ENCODE results near the gene ADGRV1.
"Not testable (repeated sequence)": the region's sequence is repeated elsewhere in the genome, so short reads cannot be mapped to it uniquely, and the experiment has no call there.

Gene ADGRV1

GRCh38 chr5:90657788-90658187 is 99.2 kb downstream of the ADGRV1 start:
- no peak for DNase-seq

- DNase-seq, result no peak
Observed at GRCh38 chr5:90658620-90659019, 100.0 kb downstream of the ADGRV1 start.

- not testable (repeated sequence) for DNase-seq
Observed at GRCh38 chr5:90668079-90668565, 109.5 kb downstream of the ADGRV1 start.

- DNase-seq, result no peak
Observed at GRCh38 chr5:90675222-90675621, 116.6 kb downstream of the ADGRV1 start.

GRCh38 chr5:90680921-90681563 is 122.4 kb downstream of the ADGRV1 start:
- no peak for DNase-seq

GRCh38 chr5:90682278-90682677 is 123.7 kb downstream of the ADGRV1 start:
- no peak for DNase-seq

GRCh38 chr5:90685425-90686022 is 126.9 kb downstream of the ADGRV1 start:
- DNase-seq, result no peak

GRCh38 chr5:90686363-90686762 is 127.8 kb downstream of the ADGRV1 start:
- not testable (repeated sequence) for DNase-seq

GRCh38 chr5:90687458-90687857 is 128.9 kb downstream of the ADGRV1 start:
- DNase-seq, result not testable (repeated sequence)

GRCh38 chr5:90689064-90689463 is 130.5 kb downstream of the ADGRV1 start:
- DNase-seq, result no peak

GRCh38 chr5:90690307-90690706 is 131.7 kb downstream of the ADGRV1 start:
- DNase-seq, result no peak

- DNase-seq, result no peak
Observed at GRCh38 chr5:90691533-90691932, 132.9 kb downstream of the ADGRV1 start.

GRCh38 chr5:90696153-90696552 is 137.6 kb downstream of the ADGRV1 start:
- no peak for DNase-seq

- no peak for DNase-seq
Observed at GRCh38 chr5:90700299-90700698, 141.7 kb downstream of the ADGRV1 start.

- DNase-seq, result no peak
Observed at GRCh38 chr5:90703932-90704331, 145.3 kb downstream of the ADGRV1 start.

- DNase-seq, result no peak
Observed at GRCh38 chr5:90707698-90708097, 149.1 kb downstream of the ADGRV1 start.

GRCh38 chr5:90709323-90710155 is 150.9 kb downstream of the ADGRV1 start:
- DNase-seq, result no peak

GRCh38 chr5:90718387-90718786 is 159.8 kb downstream of the ADGRV1 start:
- no peak for DNase-seq

- no peak for DNase-seq
Observed at GRCh38 chr5:90739567-90739966, 181.0 kb downstream of the ADGRV1 start.

GRCh38 chr5:90740244-90740799 is 181.7 kb downstream of the ADGRV1 start:
- DNase-seq, result no peak

- DNase-seq, result no peak
Observed at GRCh38 chr5:90741022-90741564, 182.5 kb downstream of the ADGRV1 start.

- no peak for DNase-seq
Observed at GRCh38 chr5:90746119-90746518, 187.5 kb downstream of the ADGRV1 start.

- no peak for DNase-seq
Observed at GRCh38 chr5:90747175-90747574, 188.6 kb downstream of the ADGRV1 start.

Measured in right forelimb (tissue), 1 donor.